Activated CD8-positive, alpha-beta T cell treated with anti-CD3 and anti-CD28 coated beads, Interleukin-2, amount 10 ng/mL, durations not matched to agents 7 days and 5 days (primary cell): ENCODE results near the gene IAH1. TPM values are rescaled to one million over a fixed set of nuclear protein-coding genes. Genes with fewer than 3 reads are reported as not detected.
"Not testable (repeated sequence)": the region's sequence is repeated elsewhere in the genome, so short reads cannot be mapped to it uniquely, and the experiment has no call there.

Experiments
- ATAC-seq: fragments of 150-1000 bp; cut with Tn5 transposase; one replicate; pipeline ENCODE4 v1.10.0; 2021; ENCODE audit warnings: moderate library complexity
- CTCF ChIA-PET: fragments of 350-600 bp; sonication (Branson Sonifier 250); formaldehyde crosslinking; loops from one replicate; lab custom pipeline; 2021; ENCODE audit warnings: antibody characterized with exemption; lab: Charles Lee
- POLR2A ChIA-PET: fragments of 350-600 bp; sonication (Branson Sonifier 250); formaldehyde crosslinking; loops from one replicate; lab custom pipeline; 2021; ENCODE audit warnings: antibody characterized with exemption; lab: Charles Lee
- DNase-seq: peaks from one replicate; pipeline ENCODE4 v3.0.0-alpha.2; 2020
- H3K27ac Mint-ChIP-seq: one replicate; pipeline ENCODE4 v1.8.0; 2021; ENCODE audit warnings: mild to moderate bottlenecking, mixed read lengths
- H3K27me3 Mint-ChIP-seq: one replicate; pipeline ENCODE4 v1.8.0; 2021; ENCODE audit warnings: low read depth, mixed read lengths
- H3K36me3 Mint-ChIP-seq: one replicate; pipeline ENCODE4 v1.8.0; 2021; ENCODE audit warnings: low read depth, mixed read lengths
- H3K4me1 Mint-ChIP-seq: one replicate; pipeline ENCODE4 v1.8.0; 2021; ENCODE audit warnings: low read depth, mixed read lengths
- H3K4me3 Mint-ChIP-seq: one replicate; pipeline ENCODE4 v1.8.0; 2021; ENCODE audit warnings: mild to moderate bottlenecking, mixed read lengths
- H3K9me3 Mint-ChIP-seq: one replicate; pipeline ENCODE4 v1.8.0; 2022; ENCODE audit warnings: mixed read lengths; ENCODE audit not compliant: insufficient read depth
- total RNA-seq, 2 experiments: library from RNA; stranded (reverse); gene quantifications; one replicate each; pipeline ENCODE4 v1.2.3, GENCODE V29; 2021

Gene IAH1
- total RNA-seq, 2 experiments from 2014 or later: 71.7 to 73.3 TPM

GRCh38 chr2:9508931-9509330 is 34.6 kb downstream of the IAH1 start:
- ChIA-PET POLR2A (no interaction called here), CTCF (interaction anchor here (1.2 kb wide), 1 partner anchor 9 kb away, joined by 4 read pairs; no protein-coding TSS in a partner anchor)
- Mint-ChIP-seq H3K4me1 (no peaks in the 10 kb centered on the region), H3K27ac (no peak overlapping the region), H3K9me3 (no peaks in the 10 kb centered on the region), H3K27me3 (no peaks in the 10 kb centered on the region), H3K36me3 (peaks cover 45% of the 10 kb centered on the region), H3K4me3 (no peak overlapping the region)
- DNase-seq: no peak
- no peak for ATAC-seq

GRCh38 chr2:9513946-9514345 is 39.6 kb downstream of the IAH1 start:
- H3K27ac Mint-ChIP-seq, DNase-seq, ATAC-seq, CTCF ChIA-PET, H3K4me1 Mint-ChIP-seq, H3K9me3 Mint-ChIP-seq, POLR2A ChIA-PET, H3K4me3 Mint-ChIP-seq, H3K27me3 Mint-ChIP-seq: not testable (repeated sequence)
- H3K36me3 Mint-ChIP-seq: peaks cover 38% of the 10 kb centered on the region

GRCh38 chr2:9517118-9517782 is 42.9 kb downstream of the IAH1 start:
- H3K36me3 Mint-ChIP-seq: peaks cover 48% of the 10 kb centered on the region
- DNase-seq: no peak
- H3K27ac Mint-ChIP-seq: no peak overlapping the region
- ChIA-PET CTCF (interaction anchor here (1.1 to 1.7 kb wide), 2 partner anchors 8 kb away, joined by 3 to 4 read pairs; no protein-coding TSS in a partner anchor), POLR2A (interaction anchor here (0.7 kb wide), 1 partner anchor 39 kb away, joined by 3 read pairs; the partner anchor contains the start of gene ADAM17)
- no peak for ATAC-seq
- H3K4me1 Mint-ChIP-seq: no peaks in the 10 kb centered on the region
- no peaks in the 10 kb centered on the region for H3K27me3 Mint-ChIP-seq
- no peaks in the 10 kb centered on the region for H3K9me3 Mint-ChIP-seq
- H3K4me3 Mint-ChIP-seq: no peak overlapping the region

DNA sequence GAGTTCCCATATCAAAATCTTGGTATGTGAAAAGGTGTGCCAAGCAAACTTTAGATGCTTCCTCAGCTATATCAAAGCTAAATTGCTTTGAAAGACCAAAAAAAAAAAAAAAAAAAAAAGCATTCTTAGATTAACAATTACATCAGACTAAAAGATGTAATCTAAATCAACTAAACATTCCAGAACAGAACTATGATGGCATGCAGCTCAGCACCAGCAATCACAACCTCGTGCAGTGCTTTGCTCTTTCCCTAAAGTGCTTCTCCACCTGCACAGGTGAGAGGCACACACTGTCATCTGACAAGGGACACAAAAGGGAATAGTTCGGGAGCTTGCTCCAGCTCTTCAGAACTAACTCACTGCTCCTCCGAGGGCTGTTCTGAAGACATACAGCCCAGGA is 43.8 kb downstream of the IAH1 start:
- Mint-ChIP-seq H3K36me3 (peaks cover 45% of the 10 kb centered on the region), H3K4me3 (no peak overlapping the region), H3K27ac (no peak overlapping the region), H3K27me3 (no peaks in the 10 kb centered on the region), H3K4me1 (no peaks in the 10 kb centered on the region), H3K9me3 (no peaks in the 10 kb centered on the region)
- ChIA-PET POLR2A (interaction anchor here (0.7 kb wide), 1 partner anchor 38 kb away, joined by 3 read pairs; the partner anchor contains the start of gene ADAM17), CTCF (interaction anchor here (1.0 to 1.7 kb wide), 2 partner anchors 9 to 13 kb away, joined by 3 to 4 read pairs; no protein-coding TSS in a partner anchor)
- DNase-seq (no peak), ATAC-seq (no peak)

DNA sequence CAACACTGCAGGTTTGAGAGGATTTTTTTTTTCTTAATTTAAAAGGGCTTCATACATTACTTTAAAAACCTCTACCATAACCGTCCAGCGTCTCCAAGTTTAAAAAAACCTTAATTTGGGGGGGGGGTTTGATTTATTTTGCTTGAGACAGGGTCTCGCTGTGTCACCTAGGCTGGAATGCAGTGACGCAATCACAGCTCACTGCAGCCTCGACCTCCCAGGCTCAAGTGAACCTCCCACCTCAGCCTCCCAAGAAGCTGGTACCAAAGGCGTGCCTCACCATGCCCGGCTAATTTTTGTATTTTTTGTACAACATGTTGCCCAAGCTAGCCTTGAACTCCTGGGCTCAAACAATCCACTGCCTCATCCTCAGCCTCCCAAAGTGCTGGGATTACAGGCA is 44.4 kb downstream of the IAH1 start:
- ATAC-seq (no peak), DNase-seq (no peak)
- POLR2A ChIA-PET: no interaction called here
- CTCF ChIA-PET: interaction anchor here (1.0 to 1.7 kb wide), 2 partner anchors 10 to 13 kb away, joined by 3 to 4 read pairs; no protein-coding TSS in a partner anchor
- H3K27me3 Mint-ChIP-seq: no peaks in the 10 kb centered on the region
- no peaks in the 10 kb centered on the region for H3K4me1 Mint-ChIP-seq
- no peak overlapping the region for H3K27ac Mint-ChIP-seq
- H3K36me3 Mint-ChIP-seq: peaks cover 40% of the 10 kb centered on the region
- no peak overlapping the region for H3K4me3 Mint-ChIP-seq
- H3K9me3 Mint-ChIP-seq: no peaks in the 10 kb centered on the region

GRCh38 chr2:9519250-9519649 is 44.9 kb downstream of the IAH1 start:
- no peak overlapping the region for H3K27ac Mint-ChIP-seq
- DNase-seq (no peak), ATAC-seq (no peak)
- no peak overlapping the region for H3K4me3 Mint-ChIP-seq
- H3K27me3 Mint-ChIP-seq: no peaks in the 10 kb centered on the region
- ChIA-PET CTCF (no interaction called here), POLR2A (no interaction called here)
- no peaks in the 10 kb centered on the region for H3K4me1 Mint-ChIP-seq
- no peaks in the 10 kb centered on the region for H3K9me3 Mint-ChIP-seq
- H3K36me3 Mint-ChIP-seq: peaks cover 38% of the 10 kb centered on the region

DNA sequence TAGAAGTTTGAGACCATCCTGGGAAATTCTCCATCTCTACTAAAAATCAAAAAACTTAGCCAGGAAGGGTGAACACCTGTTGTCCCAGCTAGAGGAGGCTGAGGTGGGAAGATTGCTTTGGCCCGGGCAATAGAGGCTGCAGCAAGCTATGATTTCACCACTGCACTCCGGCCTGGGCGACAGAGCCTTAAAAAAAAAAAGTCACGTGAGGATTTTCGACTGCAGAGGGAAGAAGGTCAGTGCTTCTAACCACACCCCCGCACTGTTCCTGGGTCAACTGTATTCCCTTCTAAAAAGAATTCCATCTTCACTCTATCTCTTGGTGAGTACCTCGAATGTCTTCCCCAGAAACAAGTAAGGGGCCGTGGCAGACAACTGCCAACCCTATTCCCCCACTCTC is 49.9 kb downstream of the IAH1 start:
- Mint-ChIP-seq H3K27ac (no peak overlapping the region), H3K9me3 (no peaks in the 10 kb centered on the region), H3K4me1 (no peaks in the 10 kb centered on the region), H3K36me3 (peaks cover 52% of the 10 kb centered on the region), H3K4me3 (no peak overlapping the region), H3K27me3 (no peaks in the 10 kb centered on the region)
- CTCF ChIA-PET: interaction anchor here (0.8 kb wide), 1 partner anchor 7 kb away, joined by 3 read pairs; no protein-coding TSS in a partner anchor
- POLR2A ChIA-PET: no interaction called here
- ATAC-seq (no peak), DNase-seq (no peak)

- Mint-ChIP-seq H3K27ac (no peak overlapping the region), H3K9me3 (no peaks in the 10 kb centered on the region), H3K4me3 (no peak overlapping the region), H3K36me3 (peaks cover 51% of the 10 kb centered on the region), H3K27me3 (no peaks in the 10 kb centered on the region), H3K4me1 (no peaks in the 10 kb centered on the region)
- ChIA-PET CTCF (interaction anchor here (0.8 to 1.5 kb wide), 2 partner anchors 8 to 16 kb away, joined by 3 read pairs; no protein-coding TSS in a partner anchor), POLR2A (no interaction called here)
- ATAC-seq: no peak
- DNase-seq: no peak
These were observed 50.9 kb downstream of the IAH1 start for GRCh38 chr2:9525266-9525665.

- Mint-ChIP-seq H3K36me3 (peaks cover 44% of the 10 kb centered on the region), H3K4me1 (no peaks in the 10 kb centered on the region), H3K27me3 (no peaks in the 10 kb centered on the region), H3K27ac (no peak overlapping the region), H3K9me3 (no peaks in the 10 kb centered on the region), H3K4me3 (no peak overlapping the region)
- POLR2A ChIA-PET: no interaction called here
- no peak for ATAC-seq
- DNase-seq: no peak
- CTCF ChIA-PET: no interaction called here
These were observed 53.8 kb downstream of the IAH1 start for GRCh38 chr2:9527995-9528787.

DNA sequence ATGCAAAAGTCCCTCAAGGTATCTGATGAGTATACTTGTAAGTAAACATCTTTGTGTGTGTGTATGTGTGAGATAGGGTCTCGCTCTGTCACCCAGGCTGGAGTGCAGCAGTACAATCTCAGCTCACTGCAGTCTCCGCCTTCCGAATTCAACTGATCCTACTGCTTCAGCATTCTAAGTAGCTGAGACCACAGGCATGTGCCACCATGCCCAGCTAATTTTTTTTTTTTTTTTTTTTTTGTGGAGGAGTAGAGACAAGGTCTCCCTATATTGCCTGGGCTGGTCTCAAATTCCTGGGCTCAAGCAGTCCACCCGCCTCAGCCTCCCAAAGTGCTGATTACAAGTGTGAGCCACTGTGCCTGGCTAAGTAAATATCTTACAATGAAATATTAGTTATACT is 58.1 kb downstream of the IAH1 start:
- H3K9me3 Mint-ChIP-seq: no peaks in the 10 kb centered on the region
- H3K27me3 Mint-ChIP-seq: no peaks in the 10 kb centered on the region
- ChIA-PET POLR2A (interaction anchor here (2.2 kb wide), 1 partner anchor 23 kb away, joined by 10 read pairs; the partner anchor contains the start of gene ADAM17), CTCF (interaction anchor here (0.7 kb wide), 1 partner anchor 16 kb away, joined by 3 read pairs; no protein-coding TSS in a partner anchor)
- peaks cover 45% of the 10 kb centered on the region for H3K36me3 Mint-ChIP-seq
- no peak for ATAC-seq
- no peak overlapping the region for H3K27ac Mint-ChIP-seq
- H3K4me3 Mint-ChIP-seq: no peak overlapping the region
- H3K4me1 Mint-ChIP-seq: peaks cover 20% of the 10 kb centered on the region
- DNase-seq: no peak

GRCh38 chr2:9533663-9534062 is 59.3 kb downstream of the IAH1 start:
- CTCF ChIA-PET: interaction anchor here (0.7 to 2.7 kb wide), 3 partner anchors 22 to 62 kb away, joined by 3 to 11 read pairs (median 3); partner anchors contain the start of gene ADAM17
- no peaks in the 10 kb centered on the region for H3K27me3 Mint-ChIP-seq
- POLR2A ChIA-PET: interaction anchor here (2.2 kb wide), 1 partner anchor 22 kb away, joined by 10 read pairs; the partner anchor contains the start of gene ADAM17
- H3K36me3 Mint-ChIP-seq: peaks cover 38% of the 10 kb centered on the region
- H3K4me3 Mint-ChIP-seq: no peak overlapping the region
- DNase-seq (peak; percentile 38), ATAC-seq (peak; percentile 51)
- peaks cover 20% of the 10 kb centered on the region for H3K4me1 Mint-ChIP-seq
- H3K27ac Mint-ChIP-seq: no peak overlapping the region
- H3K9me3 Mint-ChIP-seq: no peaks in the 10 kb centered on the region
